GM10248 (cell line): Measurements from ENCODE around the gene MYO15B.

Experiments used
- CTCF ChIA-PET: fragments of 300-600 bp; sonication (Branson Sonifier 250); formaldehyde crosslinking; extraction: SDS; loops from one replicate; lab custom pipeline; 2021; ENCODE audit warnings: antibody characterized with exemption; lab: Yijun Ruan, JAX
- POLR2A ChIA-PET: fragments of 350-650 bp; sonication (Branson Sonifier 250); formaldehyde crosslinking; extraction: SDS; loops from one replicate; lab custom pipeline; 2020; ENCODE audit warnings: antibody characterized with exemption; lab: Yijun Ruan, JAX
- DNase-seq: peaks from one replicate; pipeline ENCODE4 v3.0.0; 2012; ENCODE audit errors: extremely low spot score
- CTCF ChIP-seq: IDR thresholded peaks from 2 replicates; pipeline ENCODE4 v1.5.1; 2012; ENCODE audit warnings: mild to moderate bottlenecking, low read depth; ENCODE audit errors: extremely low read depth, missing control alignments, control extremely low read depth

The MYO15B gene

GRCh38 chr17:75638893-75639292, 51.3 kb downstream of the MYO15B start:
- TF ChIP-seq CTCF, result no peak
- ChIA-PET POLR2A (no interaction called here), CTCF (interaction anchor here (1.4 to 29.8 kb wide), 3 partner anchors 12 to 110 kb away, joined by 6 to 856 read pairs (median 463); a partner anchor contains a TSS)
- DNase-seq, result no peak

GRCh38 chr17:75639327-75639726, 51.7 kb downstream of the MYO15B start:
- DNase-seq, result no peak
- POLR2A ChIA-PET, result no interaction called here
- TF ChIP-seq CTCF, result no peak
- CTCF ChIA-PET, result interaction anchor here (20.8 to 29.8 kb wide), 2 partner anchors 12 to 110 kb away, joined by 463 to 856 read pairs; a partner anchor contains a TSS

GRCh38 chr17:75639771-75640555, 52.4 kb downstream of the MYO15B start:
- CTCF ChIA-PET, result interaction anchor here (1.1 to 29.8 kb wide), 5 partner anchors 11 to 109 kb away, joined by 3 to 856 read pairs (median 463); partner anchors contain the start of gene SMIM5

GRCh38 chr17:75640556-75641119, 53.0 kb downstream of the MYO15B start:
- ChIA-PET CTCF (interaction anchor here (1.1 to 29.8 kb wide), 5 partner anchors 11 to 109 kb away, joined by 3 to 856 read pairs (median 5); partner anchors contain the start of gene SMIM5), POLR2A (no interaction called here)
- TF ChIP-seq CTCF, result no peak
- no peak for DNase-seq

More at GRCh38 chr17:75639771-75640555, 52.4 kb downstream of the MYO15B start:
- TF ChIP-seq CTCF, result no peak
- POLR2A ChIA-PET, result no interaction called here
- DNase-seq, result no peak

- ChIA-PET POLR2A (no interaction called here), CTCF (interaction anchor here (0.8 to 29.8 kb wide), 7 partner anchors 11 to 108 kb away, joined by 3 to 856 read pairs (median 5); partner anchors contain the start of gene SMIM5)
- no peak for TF ChIP-seq CTCF
- no peak for DNase-seq
Measured at GRCh38 chr17:75641343-75641742, 53.7 kb downstream of the MYO15B start.

GRCh38 chr17:75642182-75642783, 54.7 kb downstream of the MYO15B start:
- POLR2A ChIA-PET, result no interaction called here
- TF ChIP-seq CTCF, result no peak
- CTCF ChIA-PET, result interaction anchor here (0.8 to 29.8 kb wide), 6 partner anchors 12 to 107 kb away, joined by 3 to 856 read pairs (median 6); partner anchors contain the start of gene SMIM5
- no peak for DNase-seq
